ENCODE results near the gene HELZ.
"Not testable (repeated sequence)": the region's sequence is repeated elsewhere in the genome, so short reads cannot be mapped to it uniquely, and the experiment has no call there.

HELZ gene

DNA sequence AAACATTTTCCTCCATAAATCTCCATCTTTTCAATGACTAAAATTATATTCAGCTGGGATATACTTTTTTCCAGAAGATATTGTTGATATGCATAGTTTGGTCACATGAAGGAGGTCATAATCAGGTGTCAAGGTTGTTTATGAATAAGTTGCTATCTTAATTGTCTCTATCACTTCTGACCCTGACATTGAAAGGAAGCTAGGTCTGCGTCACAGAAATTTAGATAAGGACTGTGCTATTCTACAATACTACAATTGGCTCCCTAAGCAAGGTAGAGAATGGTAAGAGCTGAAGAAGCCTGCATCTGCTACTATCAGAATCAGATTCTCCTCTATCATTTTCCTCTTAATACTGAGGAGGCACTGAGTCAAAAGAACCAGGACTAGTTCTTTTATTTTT, 133.2 kb downstream of the HELZ start:
- DNase-seq: no peak

GRCh38 chr17:67111327-67111726, 133.7 kb downstream of the HELZ start:
- DNase-seq: no peak

DNA sequence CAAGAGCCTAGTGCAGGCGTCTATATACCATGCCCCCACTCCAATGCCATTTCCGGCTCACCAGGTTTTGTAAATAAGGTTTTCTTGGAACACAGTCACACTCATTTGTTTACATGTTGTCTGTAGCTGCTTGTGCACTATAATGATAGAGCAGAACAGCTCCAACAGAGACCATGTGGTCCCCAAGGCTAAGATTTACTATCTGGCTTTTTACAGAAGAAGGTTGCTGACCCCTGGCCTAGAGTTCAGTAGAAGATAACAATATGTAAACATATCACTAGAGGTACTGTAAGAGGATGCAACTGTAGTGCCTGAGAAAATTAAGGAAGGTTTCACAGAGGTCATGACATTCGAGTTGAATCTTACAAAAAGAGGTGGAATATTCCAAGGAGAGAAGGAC, 134.4 kb downstream of the HELZ start:
- DNase-seq: no peak

- no peak for DNase-seq
These were observed 135.9 kb downstream of the HELZ start for GRCh38 chr17:67109111-67109510.

GRCh38 chr17:67107811-67108775, 136.9 kb downstream of the HELZ start:
- no peak for DNase-seq

GRCh38 chr17:67107171-67107570, 137.8 kb downstream of the HELZ start:
- no peak for DNase-seq

DNA sequence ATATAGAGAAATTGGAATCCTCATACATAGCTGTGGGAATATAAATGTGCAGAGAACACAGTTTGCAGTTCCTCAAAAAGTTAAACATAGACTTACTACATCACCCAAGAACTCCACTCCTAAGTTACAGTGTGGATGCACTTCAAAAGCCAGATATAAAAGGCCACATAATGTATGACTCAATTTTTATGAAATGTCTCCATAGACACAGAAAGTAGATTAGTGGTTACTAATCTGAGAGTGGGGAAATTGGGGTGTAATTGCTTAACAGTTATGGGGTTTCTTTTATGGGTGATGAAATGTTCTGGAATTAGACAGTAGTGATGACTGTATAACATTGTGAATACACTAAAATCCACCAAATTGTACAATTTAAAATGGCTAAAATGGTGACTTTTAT, 139.8 kb downstream of the HELZ start:
- DNase-seq: peak; percentile 40

DNA sequence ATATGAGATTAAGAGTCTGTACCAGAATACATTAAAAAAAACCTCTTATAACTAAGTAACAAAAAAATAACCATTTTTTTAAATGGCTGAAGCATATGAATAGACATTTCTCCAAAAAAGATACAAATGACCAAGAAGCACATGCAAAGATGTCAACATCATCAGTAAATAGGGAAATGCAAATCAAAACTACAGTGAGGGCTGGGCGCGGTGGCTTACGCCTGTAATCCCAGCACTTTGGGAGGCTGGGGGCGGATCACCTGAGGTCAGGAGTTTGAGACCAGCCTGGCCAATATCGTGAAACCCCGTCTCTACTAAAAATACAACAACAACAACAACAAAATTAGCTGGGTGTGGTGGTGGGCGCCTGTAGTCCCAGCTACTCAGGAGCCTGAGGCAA, 140.4 kb downstream of the HELZ start:
- DNase-seq: not testable (repeated sequence)

- DNase-seq: no peak
These were observed 147.0 kb downstream of the HELZ start for GRCh38 chr17:67098006-67098405.

DNA sequence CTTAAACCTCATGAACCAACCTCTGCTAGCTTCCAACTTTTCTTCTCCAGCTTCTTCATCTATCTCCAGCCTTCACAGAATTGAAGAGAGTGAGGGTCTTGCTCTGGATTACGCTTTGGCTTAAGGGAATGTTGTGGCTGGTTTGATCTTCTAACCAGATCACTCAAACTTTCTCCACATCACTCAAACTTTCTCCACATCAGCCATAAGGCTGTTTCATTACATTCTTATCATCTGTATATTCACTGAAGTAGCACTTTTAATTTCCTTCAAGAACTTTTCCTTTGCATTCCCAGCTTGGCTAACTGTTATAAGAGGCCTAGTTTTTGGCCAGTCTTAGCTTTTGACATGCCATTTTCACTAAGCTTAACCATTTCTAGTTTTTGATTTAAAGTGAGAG, 148.4 kb downstream of the HELZ start:
- no peak for DNase-seq

DNA sequence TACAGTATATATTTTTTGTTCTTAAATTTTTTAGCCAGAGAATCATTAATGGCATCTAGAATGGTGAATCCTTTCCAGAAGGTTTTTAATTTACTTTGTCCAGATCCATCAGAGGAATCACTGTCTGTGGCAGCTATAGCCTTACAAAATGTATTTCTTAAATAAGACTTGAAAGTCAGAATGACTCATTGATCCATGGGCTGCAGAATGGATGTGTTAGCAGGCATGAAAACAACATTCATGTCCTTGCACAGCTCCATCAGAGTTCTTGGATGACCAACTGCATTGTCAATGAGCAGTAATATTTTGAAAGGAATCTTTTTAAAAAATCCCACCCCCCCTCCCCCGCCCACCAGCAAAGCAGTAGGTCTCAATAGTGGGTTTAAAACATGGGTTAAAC, 149.2 kb downstream of the HELZ start:
- DNase-seq: no peak

GRCh38 chr17:67095291-67095690, 149.7 kb downstream of the HELZ start:
- DNase-seq: not testable (repeated sequence)

- no peak for DNase-seq
These were observed 151.6 kb downstream of the HELZ start for GRCh38 chr17:67093348-67093747.

DNA sequence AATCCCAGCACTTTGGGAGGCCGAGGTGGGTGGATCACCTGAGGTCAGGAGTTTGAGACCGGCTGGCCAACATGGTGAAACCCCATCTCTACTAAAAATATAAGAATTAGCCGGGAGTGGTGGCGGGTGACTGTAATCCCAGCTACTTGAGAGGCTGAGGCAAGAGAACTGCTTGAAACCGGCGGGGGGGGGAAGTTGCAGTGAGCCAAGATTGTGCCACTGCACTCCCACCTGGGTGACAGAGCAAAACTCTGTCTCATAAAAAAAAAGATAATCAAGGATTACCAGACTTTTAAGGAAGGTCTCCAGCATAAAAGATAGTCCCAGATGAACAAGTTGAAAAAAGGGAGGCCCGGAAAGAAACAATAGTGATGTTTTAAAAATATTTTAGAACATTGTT, 152.3 kb downstream of the HELZ start:
- not testable (repeated sequence) for DNase-seq

DNA sequence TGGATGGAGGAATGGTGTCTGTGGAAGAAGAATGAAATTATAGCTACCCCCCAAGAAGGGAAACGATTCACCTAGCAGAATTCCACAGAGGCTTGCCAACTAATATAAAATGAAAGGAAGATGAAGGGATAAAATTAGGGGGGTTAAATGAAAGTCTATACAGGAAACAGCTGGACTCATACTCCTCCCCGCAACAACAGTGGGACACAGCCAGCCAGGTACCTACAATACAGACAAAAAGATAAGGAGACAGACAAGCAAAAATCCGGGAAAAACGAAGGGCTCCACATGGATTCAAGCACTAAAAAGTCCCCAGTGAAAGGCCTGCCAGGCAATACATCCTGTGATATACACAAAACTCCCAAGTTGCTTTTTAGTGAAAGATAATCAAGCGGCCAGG, 152.7 kb downstream of the HELZ start:
- no peak for DNase-seq

DNA sequence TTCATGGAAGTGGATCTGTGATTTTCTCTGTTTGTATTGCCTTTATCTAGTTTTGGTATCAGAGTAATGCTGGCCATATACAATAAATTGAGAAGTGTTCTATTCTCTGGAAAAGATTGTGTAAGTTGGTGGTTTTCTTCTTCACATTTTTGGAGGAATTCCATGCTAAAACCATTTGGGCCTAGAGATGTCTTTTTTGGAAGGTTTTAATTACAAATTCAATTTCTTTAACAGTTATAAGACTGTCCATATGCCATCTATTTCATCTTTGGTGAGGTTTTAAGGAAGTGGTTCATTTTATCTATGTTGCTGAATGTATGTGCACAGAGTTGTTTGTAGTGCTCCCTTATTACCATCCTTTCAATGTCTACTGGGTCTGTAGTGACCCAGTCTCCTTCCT, 154.7 kb downstream of the HELZ start:
- DNase-seq: no peak

DNA sequence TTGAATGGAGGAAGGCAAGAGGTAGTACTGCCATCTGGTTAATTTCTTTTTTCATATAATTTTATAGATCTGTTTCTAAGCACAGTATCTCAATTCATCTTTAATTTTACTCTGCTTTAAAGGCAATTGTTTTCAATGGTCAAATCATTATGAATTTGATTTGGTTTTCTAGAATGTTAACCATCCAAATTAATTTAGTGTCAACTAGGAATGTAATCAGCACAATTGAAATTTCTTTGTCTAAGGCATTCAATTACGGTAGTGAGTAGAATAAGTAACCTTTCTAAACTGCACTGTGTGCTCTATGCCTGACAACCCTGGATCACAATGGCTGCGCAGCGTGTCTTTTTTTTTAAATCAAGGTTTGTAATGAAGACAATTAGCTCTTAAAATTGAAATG, 156.4 kb downstream of the HELZ start:
- no peak for DNase-seq

- DNase-seq: no peak
These were observed 159.6 kb downstream of the HELZ start for GRCh38 chr17:67085406-67085805.

- no peak for DNase-seq
These were observed 162.9 kb downstream of the HELZ start for GRCh38 chr17:67082107-67082506.

GRCh38 chr17:67080804-67081203, 164.2 kb downstream of the HELZ start:
- no peak for DNase-seq

- DNase-seq: no peak
These were observed 165.5 kb downstream of the HELZ start for GRCh38 chr17:67079491-67079890.

GRCh38 chr17:67078292-67078691, 166.7 kb downstream of the HELZ start:
- DNase-seq: no peak

- no peak for DNase-seq
These were observed 168.7 kb downstream of the HELZ start for GRCh38 chr17:67076290-67076689.

GRCh38 chr17:67074781-67075180, 170.2 kb downstream of the HELZ start:
- no peak for DNase-seq

GRCh38 chr17:67072885-67073284, 172.1 kb downstream of the HELZ start:
- no peak for DNase-seq

Data from SIG-M5 (cell line).